ENCODE results near the gene BRI3. TPM values are rescaled to one million over a fixed set of nuclear protein-coding genes. Genes with fewer than 3 reads are reported as not detected.

Gene BRI3
- total and polyA plus RNA-seq, 9 of the 15 experiments (the other 6 are each of a cell fraction or from before 2014, with no cell fraction given) = 4.3 to 57.4 (median 18.6) TPM

DNA sequence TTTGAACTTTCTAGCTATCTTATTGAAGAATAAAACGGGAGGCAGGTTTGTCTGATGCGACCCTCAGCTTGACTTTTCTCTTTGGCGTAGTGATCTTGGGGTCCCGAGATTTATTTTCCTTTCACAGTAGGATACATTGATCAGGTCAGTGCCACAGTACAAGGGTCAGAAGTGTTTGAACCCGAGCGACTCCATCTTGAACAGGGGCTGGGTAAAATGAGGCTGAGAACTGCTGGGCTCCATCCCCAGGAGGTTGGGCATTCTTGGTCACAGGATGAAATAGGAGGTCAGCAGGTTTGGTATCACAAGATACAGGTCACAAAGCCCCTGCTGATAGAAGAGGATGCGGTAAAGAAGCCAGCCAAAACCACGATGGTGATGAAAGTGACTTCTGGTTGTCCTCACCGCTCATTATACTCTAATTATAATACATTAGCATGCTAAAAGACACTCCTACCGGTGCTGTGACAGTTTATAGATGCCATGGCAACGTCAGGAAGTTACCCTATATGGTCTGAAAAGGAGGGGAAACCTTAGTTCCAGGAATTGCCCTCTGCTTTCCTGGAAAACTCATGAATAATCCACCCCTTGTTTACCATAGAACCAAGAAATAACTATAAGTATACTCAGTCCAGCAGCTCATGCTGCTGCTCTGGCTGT is 26.4 kb upstream of the BRI3 start (continued):
- TF ChIP-seq, protein P1, sequence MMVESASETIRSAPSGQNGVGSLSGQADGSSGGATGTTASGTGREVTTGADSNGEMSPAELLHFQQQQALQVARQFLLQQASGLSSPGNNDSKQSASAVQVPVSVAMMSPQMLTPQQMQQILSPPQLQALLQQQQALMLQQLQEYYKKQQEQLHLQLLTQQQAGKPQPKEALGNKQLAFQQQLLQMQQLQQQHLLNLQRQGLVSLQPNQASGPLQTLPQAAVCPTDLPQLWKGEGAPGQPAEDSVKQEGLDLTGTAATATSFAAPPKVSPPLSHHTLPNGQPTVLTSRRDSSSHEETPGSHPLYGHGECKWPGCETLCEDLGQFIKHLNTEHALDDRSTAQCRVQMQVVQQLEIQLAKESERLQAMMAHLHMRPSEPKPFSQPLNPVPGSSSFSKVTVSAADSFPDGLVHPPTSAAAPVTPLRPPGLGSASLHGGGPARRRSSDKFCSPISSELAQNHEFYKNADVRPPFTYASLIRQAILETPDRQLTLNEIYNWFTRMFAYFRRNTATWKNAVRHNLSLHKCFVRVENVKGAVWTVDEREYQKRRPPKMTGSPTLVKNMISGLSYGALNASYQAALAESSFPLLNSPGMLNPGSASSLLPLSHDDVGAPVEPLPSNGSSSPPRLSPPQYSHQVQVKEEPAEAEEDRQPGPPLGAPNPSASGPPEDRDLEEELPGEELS (CRISPR knock-in tag; IDR thresholded peaks at IDR 0.05; ENCODE audit: borderline replicate concordance) = no peak
- no peak for TF ChIP-seq BCL6 (CRISPR knock-in tag; IDR thresholded peaks at IDR 0.05)
- TF ChIP-seq CC2D1A (IDR thresholded peaks at IDR 0.05) = no peak
- TF ChIP-seq ZNF444 (CRISPR knock-in tag; IDR thresholded peaks at IDR 0.05) = no peak
- peak; percentile 16 for TF ChIP-seq MEIS2 (IDR thresholded peaks at IDR 0.05; ENCODE audit: partially characterized antibody)
- no peak for TF ChIP-seq NR4A1 (CRISPR knock-in tag; IDR thresholded peaks at IDR 0.05)
- TF ChIP-seq NR4A1 (tag; IDR thresholded peaks at IDR 0.05) = 0 out of 2 replicates have a peak, but pooled peaks have one; percentile 59
- TF ChIP-seq, protein P2, sequence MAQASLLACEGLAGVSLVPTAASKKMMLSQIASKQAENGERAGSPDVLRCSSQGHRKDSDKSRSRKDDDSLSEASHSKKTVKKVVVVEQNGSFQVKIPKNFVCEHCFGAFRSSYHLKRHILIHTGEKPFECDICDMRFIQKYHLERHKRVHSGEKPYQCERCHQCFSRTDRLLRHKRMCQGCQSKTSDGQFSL (CRISPR knock-in tag; IDR thresholded peaks at IDR 0.05) = no peak
- TF ChIP-seq, protein P2 (tag; IDR thresholded peaks at IDR 0.05) = no peak
- TF ChIP-seq BACH1 (tag; IDR thresholded peaks at IDR 0.05) = peak; percentile 50; the same call in 1 of the 2 replicates
- TF ChIP-seq RFX1 (IDR thresholded peaks at IDR 0.05) = peak; percentile 90
- TF ChIP-seq CBFB (CRISPR knock-in tag; IDR thresholded peaks at IDR 0.05) = no peak
- no peak for TF ChIP-seq SAFB2 (IDR thresholded peaks at IDR 0.05; ENCODE audit: borderline replicate concordance, low read depth, low read length, severe bottlenecking)
- TF ChIP-seq TBP (optimal IDR thresholded peaks at IDR 0.05; ENCODE audit: low read depth, low read length) = no peak
- TF ChIP-seq, protein P3, sequence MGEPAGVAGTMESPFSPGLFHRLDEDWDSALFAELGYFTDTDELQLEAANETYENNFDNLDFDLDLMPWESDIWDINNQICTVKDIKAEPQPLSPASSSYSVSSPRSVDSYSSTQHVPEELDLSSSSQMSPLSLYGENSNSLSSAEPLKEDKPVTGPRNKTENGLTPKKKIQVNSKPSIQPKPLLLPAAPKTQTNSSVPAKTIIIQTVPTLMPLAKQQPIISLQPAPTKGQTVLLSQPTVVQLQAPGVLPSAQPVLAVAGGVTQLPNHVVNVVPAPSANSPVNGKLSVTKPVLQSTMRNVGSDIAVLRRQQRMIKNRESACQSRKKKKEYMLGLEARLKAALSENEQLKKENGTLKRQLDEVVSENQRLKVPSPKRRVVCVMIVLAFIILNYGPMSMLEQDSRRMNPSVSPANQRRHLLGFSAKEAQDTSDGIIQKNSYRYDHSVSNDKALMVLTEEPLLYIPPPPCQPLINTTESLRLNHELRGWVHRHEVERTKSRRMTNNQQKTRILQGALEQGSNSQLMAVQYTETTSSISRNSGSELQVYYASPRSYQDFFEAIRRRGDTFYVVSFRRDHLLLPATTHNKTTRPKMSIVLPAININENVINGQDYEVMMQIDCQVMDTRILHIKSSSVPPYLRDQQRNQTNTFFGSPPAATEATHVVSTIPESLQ (CRISPR knock-in tag; IDR thresholded peaks at IDR 0.05) = no peak
- TF ChIP-seq SRF (CRISPR knock-in tag; IDR thresholded peaks at IDR 0.05) = peak; percentile 79 to 98
- TF ChIP-seq, protein P4, sequence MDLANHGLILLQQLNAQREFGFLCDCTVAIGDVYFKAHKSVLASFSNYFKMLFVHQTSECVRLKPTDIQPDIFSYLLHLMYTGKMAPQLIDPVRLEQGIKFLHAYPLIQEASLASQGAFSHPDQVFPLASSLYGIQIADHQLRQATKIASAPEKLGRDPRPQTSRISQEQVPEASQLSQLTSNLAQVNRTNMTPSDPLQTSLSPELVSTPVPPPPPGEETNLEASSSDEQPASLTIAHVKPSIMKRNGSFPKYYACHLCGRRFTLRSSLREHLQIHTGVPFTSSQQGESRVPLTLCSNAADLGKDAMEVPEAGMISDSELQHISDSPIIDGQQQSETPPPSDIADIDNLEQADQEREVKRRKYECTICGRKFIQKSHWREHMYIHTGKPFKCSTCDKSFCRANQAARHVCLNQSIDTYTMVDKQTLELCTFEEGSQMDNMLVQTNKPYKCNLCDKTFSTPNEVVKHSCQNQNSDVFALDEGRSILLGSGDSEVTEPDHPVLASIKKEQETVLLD (IDR thresholded peaks at IDR 0.05) = no peak
- 0 out of 2 replicates have a peak, but pooled peaks have one; percentile 26 for TF ChIP-seq PYGO2 (tag; IDR thresholded peaks at IDR 0.05)
- TF ChIP-seq, protein P5, sequence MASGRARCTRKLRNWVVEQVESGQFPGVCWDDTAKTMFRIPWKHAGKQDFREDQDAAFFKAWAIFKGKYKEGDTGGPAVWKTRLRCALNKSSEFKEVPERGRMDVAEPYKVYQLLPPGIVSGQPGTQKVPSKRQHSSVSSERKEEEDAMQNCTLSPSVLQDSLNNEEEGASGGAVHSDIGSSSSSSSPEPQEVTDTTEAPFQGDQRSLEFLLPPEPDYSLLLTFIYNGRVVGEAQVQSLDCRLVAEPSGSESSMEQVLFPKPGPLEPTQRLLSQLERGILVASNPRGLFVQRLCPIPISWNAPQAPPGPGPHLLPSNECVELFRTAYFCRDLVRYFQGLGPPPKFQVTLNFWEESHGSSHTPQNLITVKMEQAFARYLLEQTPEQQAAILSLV (tag; IDR thresholded peaks at IDR 0.05) = 0 out of 2 replicates have a peak, but pooled peaks have one; percentile 14
- no peak for TF ChIP-seq ZNF175 (CRISPR knock-in tag; IDR thresholded peaks at IDR 0.05; ENCODE audit: low read depth)
- peak; percentile 20 to 49; a peak in 1 of 4 replicates for TF ChIP-seq FOXK2 (conservative IDR thresholded peaks at IDR 0.05 in 1 of 2, IDR thresholded peaks at IDR 0.05 in 1 of 2; ENCODE audit: low read depth in 2 of 2)
